HCT116 (cell line): ENCODE measurements around the gene MRPL42. TPM values are rescaled to one million over a fixed set of nuclear protein-coding genes. Genes with fewer than 3 reads are reported as not detected.

Experiments
- ATAC-seq: fragments of 200-7000 bp; cut with Tn5 transposase; 2 replicates; pipeline ENCODE4 v1.9.1; 2020; ENCODE audit warnings: mild to moderate bottlenecking, moderate library complexity
- BruUV-seq: library from RNA; stranded (reverse); fragments of 400-500 nt; replicated peaks from 2 replicates; lab custom pipeline; 2021; lab: Mats Ljungman, UMichigan
- CTCF ChIA-PET: fragments of 300-600 bp; sonication (Branson Sonifier 250); formaldehyde crosslinking; loops from one replicate; lab custom pipeline; 2021; ENCODE audit warnings: antibody characterized with exemption; lab: Charles Lee
- POLR2A ChIA-PET: fragments of 300-600, 350-600 bp; sonication (Branson Sonifier 250); formaldehyde crosslinking; loops from one replicate; lab custom pipeline; 2021; ENCODE audit warnings: antibody characterized with exemption; lab: Charles Lee
- RAD21 ChIA-PET, 2 experiments: fragments of 300-600 bp; sonication (Branson Sonifier 250); formaldehyde crosslinking; loops; one replicate each; lab custom pipeline; 2023; ENCODE audit warnings: low total read pairs in 2 of 2; ENCODE audit not compliant: uncharacterized antibody in 2 of 2, unreplicated experiment in 2 of 2, low non-redundant PET in 1 of 2; lab: Charles Lee
- DNase-seq: peaks from one replicate; pipeline ENCODE4 v3.0.0-alpha.2; 2010; ENCODE audit warnings: low read depth, low spot score
- H2AFZ ChIP-seq: fragments of 200-600 bp; shearing (Covaris generic), sonication (generic); 2 replicates; pipeline ENCODE4 v1.6.1; 2017; ENCODE audit warnings: low read depth, mixed run types, mixed read lengths, antibody characterized with exemption, low read length; ENCODE audit not compliant: poor library complexity, severe bottlenecking
- H3K27ac ChIP-seq: 2 replicates; pipeline ENCODE4 v1.5.1; 2012; ENCODE audit warnings: low read depth, low read length
- H3K27me3 ChIP-seq: fragments of 200-600 bp; sonication (generic); 2 replicates; pipeline ENCODE4 v1.6.1; 2016; ENCODE audit warnings: mixed run types, low read length, mixed read lengths; ENCODE audit not compliant: insufficient read depth
- H3K36me3 ChIP-seq, 2 experiments: fragments of 200-500 bp in 1 of 2; fragments of 200-600 bp in 1 of 2; sonication (Bioruptor generic) in 1 of 2; sonication (generic) in 1 of 2; 2 replicates each; pipeline versions ENCODE4 v1.5.1 to v1.6.1; 2014 to 2016; ENCODE audit warnings: low read length in 2 of 2, inconsistent platforms in 1 of 2, mixed read lengths in 1 of 2, mixed run types in 1 of 2; ENCODE audit not compliant: insufficient read depth in 2 of 2, control insufficient read depth in 1 of 2
- H3K4me1 ChIP-seq, 2 experiments: fragments of 200-600 bp in 1 of 2; sonication (generic) in 1 of 2; 2 replicates each; pipeline versions ENCODE4 v1.5.1 to v1.6.1; 2012 to 2017; ENCODE audit warnings: low read length in 2 of 2, inconsistent platforms in 1 of 2, mild to moderate bottlenecking in 1 of 2, mixed read lengths in 1 of 2, mixed run types in 1 of 2, moderate library complexity in 1 of 2; ENCODE audit not compliant: insufficient read depth in 2 of 2, control insufficient read depth in 1 of 2
- H3K4me2 ChIP-seq: fragments of 200-600 bp; sonication (generic); 2 replicates; pipeline ENCODE4 v1.6.1; 2017; ENCODE audit warnings: mixed run types, low read length, mixed read lengths
- H3K4me3 ChIP-seq, 2 experiments: fragments of 200-600 bp in 1 of 2; sonication (generic) in 1 of 2; replicated peaks in 1 of 2; 2 replicates each; pipeline ENCODE4 v1.5.1; 2011 to 2016; ENCODE audit warnings: low read length in 2 of 2, control low read depth in 1 of 2, low read depth in 1 of 2, mild to moderate bottlenecking in 1 of 2, mixed read lengths in 1 of 2, mixed run types in 1 of 2
- H3K79me2 ChIP-seq: fragments of 200-600 bp; sonication (generic); 2 replicates; pipeline ENCODE4 v1.6.1; 2017; ENCODE audit warnings: mild to moderate bottlenecking, mixed run types, low read length, moderate library complexity, mixed read lengths; ENCODE audit not compliant: insufficient read depth
- H3K9ac ChIP-seq: fragments of 200-600 bp; sonication (generic); 2 replicates; pipeline ENCODE4 v1.6.1; 2016; ENCODE audit warnings: low read length, mixed read lengths
- H3K9me2 ChIP-seq: fragments of 200-600 bp; sonication (generic), shearing (Covaris generic); 2 replicates; pipeline ENCODE4 v1.6.1; 2017; ENCODE audit warnings: mixed run types, mild to moderate bottlenecking, moderate library complexity; ENCODE audit not compliant: insufficient read depth
- H3K9me3 ChIP-seq, 2 experiments: fragments of 200-500 bp in 1 of 2; fragments of 200-600 bp in 1 of 2; sonication (Bioruptor generic) in 1 of 2; sonication (generic) in 1 of 2; 2 replicates each; pipeline ENCODE4 v1.6.1; 2014 to 2017; ENCODE audit warnings: low read length in 2 of 2, mixed read lengths in 2 of 2, inconsistent platforms in 1 of 2, low read depth in 1 of 2, mild to moderate bottlenecking in 1 of 2, mixed run types in 1 of 2, moderate library complexity in 1 of 2; ENCODE audit not compliant: control insufficient read depth in 1 of 2, insufficient read depth in 1 of 2
- H4K20me1 ChIP-seq: fragments of 200-600 bp; sonication (generic), shearing (Covaris generic); 2 replicates; pipeline ENCODE4 v1.6.1; 2017; ENCODE audit warnings: mixed run types, mild to moderate bottlenecking, moderate library complexity; ENCODE audit not compliant: insufficient read depth
- CBX3 ChIP-seq: IDR thresholded peaks from 2 replicates; pipeline ENCODE4 v1.6.1; 2012; ENCODE audit warnings: low read depth
- CEBPB ChIP-seq: IDR thresholded peaks from 2 replicates; pipeline ENCODE4 v1.6.1; 2012; ENCODE audit warnings: low read depth
- EGR1 ChIP-seq: IDR thresholded peaks from 2 replicates; pipeline ENCODE4 v1.6.1; 2012; ENCODE audit warnings: low read depth
- ELF1 ChIP-seq: IDR thresholded peaks from 2 replicates; pipeline ENCODE4 v1.6.1; 2012; ENCODE audit warnings: low read depth, borderline replicate concordance
- EZH2 ChIP-seq: fragments of 200-600 bp; sonication (generic); IDR thresholded peaks from 2 replicates; pipeline ENCODE4 v1.6.1; 2017; ENCODE audit warnings: antibody characterized with exemption, mixed run types
- EZH2phosphoT487 ChIP-seq: fragments of 200-600 bp; IDR thresholded peaks from 2 replicates; pipeline ENCODE4 v1.6.1; 2018; ENCODE audit warnings: antibody characterized with exemption, borderline replicate concordance
- JUND ChIP-seq: IDR thresholded peaks from 2 replicates; pipeline ENCODE4 v1.6.1; 2012
- MAX ChIP-seq: IDR thresholded peaks from 2 replicates; pipeline ENCODE4 v1.6.1; 2012
- POLR2AphosphoS5 ChIP-seq: IDR thresholded peaks from 2 replicates; pipeline ENCODE4 v1.6.1; 2011; ENCODE audit warnings: mild to moderate bottlenecking, low read depth, low read length, moderate library complexity
- SP1 ChIP-seq: IDR thresholded peaks from 2 replicates; pipeline ENCODE4 v1.6.1; 2012; ENCODE audit warnings: low read depth
- SRF ChIP-seq: IDR thresholded peaks from 2 replicates; pipeline ENCODE4 v1.6.1; 2012; ENCODE audit warnings: low read depth
- YY1 ChIP-seq: IDR thresholded peaks from 2 replicates; pipeline ENCODE4 v1.6.1; 2011; ENCODE audit warnings: low read length, low read depth, moderate library complexity, mild to moderate bottlenecking; ENCODE audit not compliant: insufficient replicate concordance; ENCODE audit errors: extremely low read depth
- ZNF274 ChIP-seq: fragments of 200-500 bp; sonication (Bioruptor generic); IDR thresholded peaks from 2 replicates; pipeline ENCODE4 v1.6.1; 2014; ENCODE audit warnings: mild to moderate bottlenecking, low read depth, low read length, inconsistent platforms
- intact Hi-C: fragments of 100-400 bp; cut with micrococcal nuclease; formaldehyde crosslinking; loops from 2 replicates; pipeline ENCODE4 v1.10.0; 2022
- total RNA-seq: library from RNA; stranded (reverse); gene quantifications from one replicate; pipeline ENCODE4 v1.2.1, GENCODE V29; 2021; ENCODE audit not compliant: unreplicated experiment
- TF ChIP-seq, protein P1 (sequence below): IDR thresholded peaks from 2 replicates; pipeline ENCODE4 v1.6.1; 2012

The MRPL42 gene
- total RNA-seq, 1 experiment from 2014 or later = 120 TPM

DNA sequence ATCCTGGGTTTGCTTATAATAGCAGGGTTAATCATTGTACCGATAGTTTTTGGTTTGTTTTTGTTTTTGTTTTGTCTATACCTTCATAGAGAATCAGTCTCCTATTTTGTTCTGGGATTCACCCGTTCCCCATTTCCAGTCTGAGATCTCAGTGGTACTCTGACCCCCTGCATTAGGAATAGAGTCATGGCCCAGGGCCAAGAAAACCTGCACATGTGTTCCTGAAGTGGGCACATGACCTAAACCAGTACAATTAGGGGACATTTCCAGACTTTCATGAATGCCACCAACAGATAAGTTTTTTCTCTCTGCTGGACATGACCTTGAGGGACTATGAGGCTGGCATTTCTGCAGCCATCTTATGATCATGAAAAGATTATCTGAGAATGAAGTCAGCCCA is 52.5 kb downstream of the MRPL42 start:
- no peaks in the 10 kb centered on the region for H3K9me3 ChIP-seq
- no peaks in the 10 kb centered on the region for H3K79me2 ChIP-seq
- no peaks in the 10 kb centered on the region for H3K9me2 ChIP-seq
- intact Hi-C loops = no loop called here
- no peaks in the 10 kb centered on the region for H3K27me3 ChIP-seq
- H3K9ac ChIP-seq = no peak overlapping the region
- no peaks in the 10 kb centered on the region for H4K20me1 ChIP-seq
- no peak overlapping the region for H3K4me3 ChIP-seq
- ChIA-PET POLR2A (no interaction called here), CTCF (no interaction called here), RAD21 (no interaction called here)
- BruUV-seq = no TSS peak
- no peaks in the 10 kb centered on the region for H3K36me3 ChIP-seq
- H3K4me1 ChIP-seq = peaks cover 0 to 5% of the 10 kb centered on the region in 2 experiments; a peak in 1 of 4 replicates
- no peak overlapping the region for H3K27ac ChIP-seq
- no peak overlapping the region for H2AFZ ChIP-seq
- H3K4me2 ChIP-seq = no peak overlapping the region
- no peak for TF ChIP-seq CBX3
- no peak for ATAC-seq
- no peak for DNase-seq

- Histone ChIP-seq H3K9me2 (no peaks in the 10 kb centered on the region), H2AFZ (no peak overlapping the region), H3K4me2 (no peak overlapping the region), H3K9me3 (no peaks in the 10 kb centered on the region), H3K9ac (no peak overlapping the region), H3K4me1 (0 out of 4 replicates have a peak, but pooled peaks cover 0 to 5% of the 10 kb centered on the region in 2 experiments), H3K4me3 (no peak overlapping the region), H3K79me2 (no peaks in the 10 kb centered on the region), H3K27ac (no peak overlapping the region), H3K27me3 (no peaks in the 10 kb centered on the region), H3K36me3 (no peaks in the 10 kb centered on the region), H4K20me1 (no peaks in the 10 kb centered on the region)
- no peak for DNase-seq
- ChIA-PET CTCF (no interaction called here), RAD21 (no interaction called here), POLR2A (no interaction called here)
- intact Hi-C loops = no loop called here
- TF ChIP-seq JUND (no peak), CEBPB (no peak), CBX3 (no peak), MAX (no peak), EGR1 (no peak), YY1 (no peak), SRF (no peak), ELF1 (no peak), ZNF274 (no peak), EZH2 (no peak), EZH2phosphoT487 (no peak), SP1 (no peak), POLR2AphosphoS5 (no peak)
- TF ChIP-seq, protein P1, sequence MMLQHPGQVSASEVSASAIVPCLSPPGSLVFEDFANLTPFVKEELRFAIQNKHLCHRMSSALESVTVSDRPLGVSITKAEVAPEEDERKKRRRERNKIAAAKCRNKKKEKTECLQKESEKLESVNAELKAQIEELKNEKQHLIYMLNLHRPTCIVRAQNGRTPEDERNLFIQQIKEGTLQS = no peak
- no TSS peak for BruUV-seq
- ATAC-seq = no peak
These were observed 53.1 kb downstream of the MRPL42 start for GRCh38 chr12:93520454-93520853.
